MCF 10A (cell line): ENCODE measurements around the gene CCL22. TPM values are rescaled to one million over a fixed set of nuclear protein-coding genes. Genes with fewer than 3 reads are reported as not detected.

Source experiments
- BruUV-seq: library from RNA; stranded (reverse); fragments of 400-500 nt; replicated peaks from 2 replicates; lab custom pipeline; 2021; lab: Mats Ljungman, UMichigan
- CTCF ChIA-PET: fragments of 300-600 bp; sonication (Branson Sonifier 250); formaldehyde crosslinking; extraction: SDS; loops from one replicate; lab custom pipeline; 2021; ENCODE audit warnings: antibody characterized with exemption, inconsistent platforms; lab: Yijun Ruan, JAX
- POLR2A ChIA-PET: fragments of 300-600, 350-650 bp; sonication (Branson Sonifier 250); formaldehyde crosslinking; extraction: SDS; loops from one replicate; lab custom pipeline; 2020; ENCODE audit warnings: antibody characterized with exemption, inconsistent platforms; lab: Yijun Ruan, JAX
- DNase-seq: peaks from one replicate; pipeline ENCODE4 v3.0.0-alpha.2; 2018; ENCODE audit not compliant: unreplicated experiment
- H3K27ac Mint-ChIP-seq: one replicate; pipeline ENCODE4 v1.8.0; 2022; ENCODE audit warnings: mild to moderate bottlenecking, low read depth, mixed read lengths; ENCODE audit not compliant: unreplicated experiment
- H3K27me3 Mint-ChIP-seq: one replicate; pipeline ENCODE4 v1.8.0; 2022; ENCODE audit warnings: mixed read lengths; ENCODE audit not compliant: insufficient read depth, unreplicated experiment
- H3K36me3 Mint-ChIP-seq: one replicate; pipeline ENCODE4 v1.8.0; 2022; ENCODE audit warnings: mild to moderate bottlenecking, moderate library complexity, mixed read lengths; ENCODE audit not compliant: insufficient read depth, unreplicated experiment
- H3K4me1 Mint-ChIP-seq: one replicate; pipeline ENCODE4 v1.8.0; 2022; ENCODE audit warnings: mixed read lengths; ENCODE audit not compliant: insufficient read depth, unreplicated experiment
- H3K4me3 Mint-ChIP-seq: one replicate; pipeline ENCODE4 v1.8.0; 2022; ENCODE audit warnings: mild to moderate bottlenecking, moderate library complexity, mixed read lengths; ENCODE audit not compliant: unreplicated experiment
- H3K9me3 Mint-ChIP-seq: one replicate; pipeline ENCODE4 v1.8.0; 2022; ENCODE audit warnings: mixed read lengths; ENCODE audit not compliant: unreplicated experiment
- intact Hi-C: fragments of 100-400 bp; cut with micrococcal nuclease; formaldehyde crosslinking; loops from 2 replicates; pipeline ENCODE4 v1.14.1; 2022
- total RNA-seq: library from RNA; stranded (reverse); gene quantifications from 2 replicates; pipeline ENCODE4 v1.2.3, GENCODE V29; 2022
- TF ChIP-seq, protein P1 (sequence below): fragments of 200-600 bp; IDR thresholded peaks from one replicate; pipeline ENCODE4 v1.8.0; 2022; ENCODE audit warnings: antibody characterized with exemption, mild to moderate bottlenecking; ENCODE audit not compliant: unreplicated experiment

Gene CCL22
- total RNA-seq, 1 experiment from 2014 or later: not detected

DNA sequence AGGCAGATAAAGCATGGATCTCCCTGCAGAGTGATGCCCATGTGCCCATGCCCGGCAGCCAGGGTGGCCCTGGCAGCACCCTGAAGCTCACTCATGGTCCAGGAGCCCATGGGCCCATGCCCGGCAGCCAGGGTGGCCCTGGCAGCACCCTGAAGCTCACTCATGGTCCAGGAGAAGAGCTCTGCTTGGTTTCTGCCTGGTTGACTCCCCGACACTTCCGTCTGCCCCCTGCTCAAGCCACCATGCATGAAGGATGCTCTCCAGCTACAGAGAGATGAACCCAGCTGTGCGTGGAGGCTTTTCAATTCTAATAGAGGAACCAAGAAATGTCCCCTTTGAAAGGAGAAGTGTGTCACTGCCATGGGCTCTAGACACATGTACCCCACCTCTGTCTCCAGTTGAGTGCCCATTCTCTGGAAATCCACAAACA lies 54.7 kb downstream of the CCL22 start:
- ChIA-PET CTCF (interaction anchor here (0.6 to 2.2 kb wide), 7 partner anchors 9 to 1263 kb away, joined by 3 to 8 read pairs (median 3); no protein-coding TSS in a partner anchor), POLR2A (interaction anchor here (1.1 to 1.9 kb wide), 2 partner anchors 34 to 113 kb away, joined by 3 to 7 read pairs; partner anchors contain the start of genes CIAPIN1 and COQ9)
- intact Hi-C loops: loop anchor here (10.0 kb wide), 1 partner anchor 229 kb away; the partner anchor contains the start of genes PSME3IP1 and RSPRY1
- Mint-ChIP-seq H3K4me1 (peaks cover 22% of the 10 kb centered on the region), H3K27ac (no peak overlapping the region), H3K27me3 (no peaks in the 10 kb centered on the region), H3K9me3 (no peaks in the 10 kb centered on the region), H3K36me3 (no peaks in the 10 kb centered on the region), H3K4me3 (no peak overlapping the region)
- TF ChIP-seq, protein P1, sequence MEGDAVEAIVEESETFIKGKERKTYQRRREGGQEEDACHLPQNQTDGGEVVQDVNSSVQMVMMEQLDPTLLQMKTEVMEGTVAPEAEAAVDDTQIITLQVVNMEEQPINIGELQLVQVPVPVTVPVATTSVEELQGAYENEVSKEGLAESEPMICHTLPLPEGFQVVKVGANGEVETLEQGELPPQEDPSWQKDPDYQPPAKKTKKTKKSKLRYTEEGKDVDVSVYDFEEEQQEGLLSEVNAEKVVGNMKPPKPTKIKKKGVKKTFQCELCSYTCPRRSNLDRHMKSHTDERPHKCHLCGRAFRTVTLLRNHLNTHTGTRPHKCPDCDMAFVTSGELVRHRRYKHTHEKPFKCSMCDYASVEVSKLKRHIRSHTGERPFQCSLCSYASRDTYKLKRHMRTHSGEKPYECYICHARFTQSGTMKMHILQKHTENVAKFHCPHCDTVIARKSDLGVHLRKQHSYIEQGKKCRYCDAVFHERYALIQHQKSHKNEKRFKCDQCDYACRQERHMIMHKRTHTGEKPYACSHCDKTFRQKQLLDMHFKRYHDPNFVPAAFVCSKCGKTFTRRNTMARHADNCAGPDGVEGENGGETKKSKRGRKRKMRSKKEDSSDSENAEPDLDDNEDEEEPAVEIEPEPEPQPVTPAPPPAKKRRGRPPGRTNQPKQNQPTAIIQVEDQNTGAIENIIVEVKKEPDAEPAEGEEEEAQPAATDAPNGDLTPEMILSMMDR: no peak
- BruUV-seq: no TSS peak
- no peak for DNase-seq

DNA sequence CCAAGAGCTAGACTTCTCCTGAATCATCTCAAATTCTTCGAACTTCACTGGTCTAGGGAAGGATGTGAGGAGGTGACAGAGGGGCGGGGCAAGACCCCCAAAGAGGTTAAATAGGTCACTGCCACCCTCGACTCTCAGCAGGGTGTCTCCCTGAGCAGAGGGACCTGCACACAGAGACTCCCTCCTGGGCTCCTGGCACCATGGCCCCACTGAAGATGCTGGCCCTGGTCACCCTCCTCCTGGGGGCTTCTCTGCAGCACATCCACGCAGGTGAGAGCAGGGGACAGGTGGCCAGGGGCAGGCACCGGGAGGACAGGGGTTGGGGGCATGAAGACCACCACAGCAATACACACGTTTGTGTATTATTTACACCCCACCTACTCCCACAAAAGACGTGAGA lies 55.1 kb downstream of the CCL22 start:
- no peak for DNase-seq
- peaks cover 27% of the 10 kb centered on the region for H3K4me1 Mint-ChIP-seq
- intact Hi-C loops: loop anchor here (10.0 kb wide), 1 partner anchor 229 kb away; the partner anchor contains the start of genes PSME3IP1 and RSPRY1
- ChIA-PET POLR2A (interaction anchor here (0.7 to 1.9 kb wide), 2 partner anchors 113 to 114 kb away, joined by 4 to 7 read pairs; no protein-coding TSS in a partner anchor), CTCF (interaction anchor here (0.6 to 2.2 kb wide), 8 partner anchors 8 to 1263 kb away, joined by 3 to 8 read pairs (median 3); partner anchors contain the start of gene ADGRG5)
- no peak overlapping the region for H3K27ac Mint-ChIP-seq
- H3K36me3 Mint-ChIP-seq: no peaks in the 10 kb centered on the region
- H3K27me3 Mint-ChIP-seq: no peaks in the 10 kb centered on the region
- TF ChIP-seq, protein P1: no peak
- H3K9me3 Mint-ChIP-seq: no peaks in the 10 kb centered on the region
- H3K4me3 Mint-ChIP-seq: no peak overlapping the region
- no TSS peak for BruUV-seq

Other genes with a start within 250 kb of the CCL22 start
- gene PSME3IP1, start 172.7 kb upstream of the CCL22 start, total RNA-seq: 100 and 107 TPM in 2 replicates
- gene RSPRY1, start 172.5 kb upstream of the CCL22 start, total RNA-seq: 55.9 and 62.0 TPM in 2 replicates
- 94.4 and 114 TPM in 2 replicates for gene ARL2BP, start 113.5 kb upstream of the CCL22 start, total RNA-seq
- 3.9 and 6.1 TPM in 2 replicates for gene PLLP, start 74.1 kb upstream of the CCL22 start, total RNA-seq
- not detected in 2 replicates for gene CX3CL1, start 13.7 kb downstream of the CCL22 start, total RNA-seq
- gene CCL17, start 46.0 kb downstream of the CCL22 start, total RNA-seq: not detected in 2 replicates
- 99.9 and 105 TPM in 2 replicates for gene CIAPIN1, start 88.6 kb downstream of the CCL22 start, total RNA-seq
- 72.5 and 80.8 TPM in 2 replicates for gene COQ9, start 88.7 kb downstream of the CCL22 start, total RNA-seq
- 43.3 and 44.8 TPM in 2 replicates for gene POLR2C, start 103.9 kb downstream of the CCL22 start, total RNA-seq
- gene DOK4, start 127.7 kb downstream of the CCL22 start, total RNA-seq: 6.4 and 7.5 TPM in 2 replicates
- gene CCDC102A, start 177.8 kb downstream of the CCL22 start, total RNA-seq: 3.8 and 4.1 TPM in 2 replicates
- not detected in 2 replicates for gene ADGRG5, start 183.9 kb downstream of the CCL22 start, total RNA-seq